Measurements from ENCODE around the gene BLID.

- no peak for TF ChIP-seq CTCF (IDR thresholded peaks at IDR 0.05)
- no peak for TF ChIP-seq POLR2A (IDR thresholded peaks at IDR 0.05)
Measured at GRCh38 chr11:122123263-122123929, 7.4 kb upstream of the BLID start.
